Measurements from ENCODE around the gene KYNU.
"Not testable (repeated sequence)": the region's sequence is repeated elsewhere in the genome, so short reads cannot be mapped to it uniquely, and the experiment has no call there.

KYNU gene

GRCh38 chr2:142863485-142863961, 13.9 kb upstream of the KYNU start:
- TF ChIP-seq CTCF (IDR thresholded peaks at IDR 0.05; ENCODE audit: insufficient read depth, low read depth, low read length, missing control alignments) = no peak
- DNase-seq (ENCODE audit: low read depth) = peak; percentile 41
- no peak overlapping the region for H3K4me3 ChIP-seq (ENCODE audit: low read length)

- not testable (repeated sequence) for DNase-seq (ENCODE audit: low read depth); H3K4me3 ChIP-seq (ENCODE audit: low read length)
Measured at GRCh38 chr2:142864605-142865004, 12.9 kb upstream of the KYNU start.

GRCh38 chr2:142865924-142866323, 11.5 kb upstream of the KYNU start:
- TF ChIP-seq CTCF (IDR thresholded peaks at IDR 0.05; ENCODE audit: insufficient read depth, low read depth, low read length, missing control alignments) = no peak
- no peak for DNase-seq (ENCODE audit: low read depth)

GRCh38 chr2:142866426-142866825, 11.0 kb upstream of the KYNU start:
- no peak overlapping the region for H3K4me3 ChIP-seq (ENCODE audit: low read length)
- DNase-seq (ENCODE audit: low read depth) = no peak
- no peak for TF ChIP-seq CTCF (IDR thresholded peaks at IDR 0.05; ENCODE audit: insufficient read depth, low read depth, low read length, missing control alignments)

More at GRCh38 chr2:142865924-142866323, 11.5 kb upstream of the KYNU start:
- no peak overlapping the region for H3K4me3 ChIP-seq (ENCODE audit: low read length)

GRCh38 chr2:142867136-142867535, 10.3 kb upstream of the KYNU start:
- no peak for TF ChIP-seq CTCF (IDR thresholded peaks at IDR 0.05; ENCODE audit: insufficient read depth, low read depth, low read length, missing control alignments)
- no peak overlapping the region for H3K4me3 ChIP-seq (ENCODE audit: low read length)
- peak; percentile 95 for DNase-seq (ENCODE audit: low read depth)

GRCh38 chr2:142868229-142868762, 9.2 kb upstream of the KYNU start:
- DNase-seq (ENCODE audit: low read depth) = peak; percentile 96
- TF ChIP-seq CTCF (IDR thresholded peaks at IDR 0.05; ENCODE audit: insufficient read depth, low read depth, low read length, missing control alignments) = no peak
- H3K4me3 ChIP-seq (ENCODE audit: low read length) = peak overlapping the region; percentile 7

- not testable (repeated sequence) for H3K4me3 ChIP-seq (ENCODE audit: low read length); DNase-seq (ENCODE audit: low read depth)
Measured at GRCh38 chr2:142869065-142869460, 8.4 kb upstream of the KYNU start.

GRCh38 chr2:142869461-142870106, 7.9 kb upstream of the KYNU start:
- TF ChIP-seq CTCF (IDR thresholded peaks at IDR 0.05; ENCODE audit: insufficient read depth, low read depth, low read length, missing control alignments) = no peak
- no peak overlapping the region for H3K4me3 ChIP-seq (ENCODE audit: low read length)
- DNase-seq (ENCODE audit: low read depth) = no peak
